Astrocyte (in vitro differentiated cells and primary cell): ENCODE results near the gene CREG2.
"Not testable (repeated sequence)": the region's sequence is repeated elsewhere in the genome, so short reads cannot be mapped to it uniquely, and the experiment has no call there.

ENCODE experiments used
- EZH2 ChIP-seq: IDR thresholded peaks from 2 replicates; pipeline ENCODE4 v1.6.1; 2012; ENCODE audit warnings: mild to moderate bottlenecking, low read length, inconsistent platforms; ENCODE audit not compliant: insufficient read depth
- TF ChIP-seq, protein P1 (sequence below): IDR thresholded peaks from 2 replicates; pipeline ENCODE4 v1.5.1; 2011; ENCODE audit warnings: low read depth, mild to moderate bottlenecking, inconsistent platforms, low read length, moderate library complexity; ENCODE audit not compliant: insufficient read depth

DNA sequence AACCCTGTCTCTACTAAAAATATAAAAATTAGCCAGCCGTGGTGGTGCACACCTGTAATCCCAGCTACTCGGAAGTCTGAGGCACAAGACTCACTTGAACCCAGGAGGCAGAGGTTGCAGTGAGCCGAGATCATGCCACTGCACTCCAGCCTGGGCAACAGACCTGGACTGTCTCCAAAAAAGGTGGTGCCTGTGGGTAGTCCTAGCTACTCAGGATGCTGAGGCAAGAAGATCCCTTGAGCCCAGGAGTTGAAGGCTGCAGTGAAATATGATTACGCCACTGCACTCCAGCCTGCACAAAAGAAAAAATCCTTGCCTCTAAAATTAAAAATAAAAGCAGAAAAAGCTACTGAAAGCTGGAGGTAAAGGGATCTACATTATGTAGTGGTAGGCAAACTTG is 34.7 kb downstream of the CREG2 start:
- TF ChIP-seq, protein P1, sequence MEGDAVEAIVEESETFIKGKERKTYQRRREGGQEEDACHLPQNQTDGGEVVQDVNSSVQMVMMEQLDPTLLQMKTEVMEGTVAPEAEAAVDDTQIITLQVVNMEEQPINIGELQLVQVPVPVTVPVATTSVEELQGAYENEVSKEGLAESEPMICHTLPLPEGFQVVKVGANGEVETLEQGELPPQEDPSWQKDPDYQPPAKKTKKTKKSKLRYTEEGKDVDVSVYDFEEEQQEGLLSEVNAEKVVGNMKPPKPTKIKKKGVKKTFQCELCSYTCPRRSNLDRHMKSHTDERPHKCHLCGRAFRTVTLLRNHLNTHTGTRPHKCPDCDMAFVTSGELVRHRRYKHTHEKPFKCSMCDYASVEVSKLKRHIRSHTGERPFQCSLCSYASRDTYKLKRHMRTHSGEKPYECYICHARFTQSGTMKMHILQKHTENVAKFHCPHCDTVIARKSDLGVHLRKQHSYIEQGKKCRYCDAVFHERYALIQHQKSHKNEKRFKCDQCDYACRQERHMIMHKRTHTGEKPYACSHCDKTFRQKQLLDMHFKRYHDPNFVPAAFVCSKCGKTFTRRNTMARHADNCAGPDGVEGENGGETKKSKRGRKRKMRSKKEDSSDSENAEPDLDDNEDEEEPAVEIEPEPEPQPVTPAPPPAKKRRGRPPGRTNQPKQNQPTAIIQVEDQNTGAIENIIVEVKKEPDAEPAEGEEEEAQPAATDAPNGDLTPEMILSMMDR = not testable (repeated sequence)
- not testable (repeated sequence) for TF ChIP-seq EZH2
